OCI-LY3 (cell line): Measurements from ENCODE around the gene SHISAL2A.

Experiments
- H2AFZ ChIP-seq: fragments of 200-600, 300-600 bp; shearing (Covaris generic); 2 replicates; pipeline ENCODE4 v1.6.0; 2014; ENCODE audit warnings: antibody characterized with exemption, low read depth, low read length
- H3K27ac ChIP-seq: fragments of 200-600, 300-600 bp; sonication (generic); 2 replicates; pipeline ENCODE4 v1.5.1; 2014; ENCODE audit warnings: mild to moderate bottlenecking, low read length, moderate library complexity, mixed read lengths
- H3K27me3 ChIP-seq: fragments of 200-600, 300-600 bp; sonication (generic); 2 replicates; pipeline ENCODE4 v1.6.1; 2014; ENCODE audit warnings: low read depth, low read length, mixed read lengths
- H3K36me3 ChIP-seq: fragments of 200-600, 300-600 bp; sonication (generic); replicated peaks from 2 replicates; pipeline ENCODE3; 2014; ENCODE audit warnings: low read depth, low read length, mixed read lengths
- H3K4me1 ChIP-seq: fragments of 300-600, 200-600 bp; sonication (generic); 2 replicates; pipeline ENCODE4 v1.6.1; 2014; ENCODE audit warnings: low read length, mixed read lengths
- H3K4me2 ChIP-seq: fragments of 200-600, 300-600 bp; sonication (generic); 2 replicates; pipeline ENCODE4 v1.6.1; 2014; ENCODE audit warnings: low read length, mixed read lengths
- H3K4me3 ChIP-seq: fragments of 300-600, 200-600 bp; sonication (generic); 2 replicates; pipeline ENCODE4 v1.5.1; 2014; ENCODE audit warnings: antibody characterized with exemption, mild to moderate bottlenecking, low read length, moderate library complexity
- H3K79me2 ChIP-seq: fragments of 300-600, 200-600 bp; shearing (Covaris generic); 2 replicates; pipeline ENCODE4 v1.6.1; 2014; ENCODE audit warnings: mild to moderate bottlenecking, low read length, mixed read lengths
- H3K9ac ChIP-seq: fragments of 300-600, 200-600 bp; shearing (Covaris generic); 2 replicates; pipeline ENCODE4 v1.6.0; 2014; ENCODE audit warnings: mild to moderate bottlenecking, low read length, moderate library complexity
- H3K9me3 ChIP-seq: fragments of 200-600, 300-600 bp; shearing (Covaris generic); 2 replicates; pipeline ENCODE4 v1.6.1; 2014; ENCODE audit warnings: low read length, mixed read lengths; ENCODE audit not compliant: insufficient read depth
- H4K20me1 ChIP-seq: fragments of 200-600, 300-600 bp; sonication (generic); 2 replicates; pipeline ENCODE4 v1.6.1; 2016; ENCODE audit warnings: low read length, mixed read lengths; ENCODE audit not compliant: insufficient read depth
- CTCF ChIP-seq: fragments of 200-600, 300-600 bp; sonication (generic); IDR thresholded peaks from 2 replicates; pipeline ENCODE4 v1.5.1; 2014; ENCODE audit warnings: antibody characterized with exemption, low read length, low read depth
- EZH2phosphoT487 ChIP-seq: fragments of 200-600 bp; shearing (Covaris generic); IDR thresholded peaks from 2 replicates; pipeline ENCODE4 v1.6.1; 2018; ENCODE audit warnings: antibody characterized with exemption, mixed run types, low read depth

The SHISAL2A gene

GRCh38 chr1:52697795-52698674 lies 65.1 kb downstream of the SHISAL2A start, which contains the start of gene COA7:
TSS of gene COA7 (minus strand) at chr1:52698347. CDS start at chr1:52698326, 21 bp downstream.
- Histone ChIP-seq H3K9me3 (no peaks in the 10 kb centered on the region), H3K9ac (peak within 1 kb of the TSS; percentile 80), H3K36me3 (peaks cover 10% of the 10 kb centered on the region), H3K27me3 (no peaks in the 10 kb centered on the region), H3K27ac (peak within 1 kb of the TSS; percentile 34), H3K79me2 (peaks cover 51% of the 10 kb centered on the region), H3K4me3 (peak within 1 kb of the TSS; percentile 87), H3K4me2 (peak within 1 kb of the TSS; percentile 81), H2AFZ (peak within 1 kb of the TSS; percentile 92), H4K20me1 (no peaks in the 10 kb centered on the region), H3K4me1 (peaks cover 11% of the 10 kb centered on the region)
- TF ChIP-seq EZH2phosphoT487: no peak
- no peak for TF ChIP-seq CTCF

GRCh38 chr1:52702886-52703787 lies 70.2 kb downstream of the SHISAL2A start:
- H3K79me2 ChIP-seq: no peaks in the 10 kb centered on the region
- peak overlapping the region; percentile 47; the same call in 1 of the 2 replicates for H2AFZ ChIP-seq
- peak overlapping the region; percentile 74 for H3K4me2 ChIP-seq
- no peaks in the 10 kb centered on the region for H3K9me3 ChIP-seq
- peak overlapping the region; percentile 72 for H3K4me3 ChIP-seq
- H3K4me1 ChIP-seq: peaks cover 12% of the 10 kb centered on the region
- peak overlapping the region; percentile 78 for H3K27ac ChIP-seq
- H3K27me3 ChIP-seq: no peaks in the 10 kb centered on the region
- H4K20me1 ChIP-seq: no peaks in the 10 kb centered on the region
- peak overlapping the region; percentile 69 for H3K9ac ChIP-seq
- TF ChIP-seq CTCF: no peak
- no peak for TF ChIP-seq EZH2phosphoT487
- no peaks in the 10 kb centered on the region for H3K36me3 ChIP-seq

GRCh38 chr1:52706136-52706670 lies 73.2 kb downstream of the SHISAL2A start:
- H3K4me1 ChIP-seq: peaks cover 9% of the 10 kb centered on the region
- H3K27ac ChIP-seq: no peak overlapping the region
- no peaks in the 10 kb centered on the region for H4K20me1 ChIP-seq
- H3K79me2 ChIP-seq: no peaks in the 10 kb centered on the region
- H3K9me3 ChIP-seq: no peaks in the 10 kb centered on the region
- no peak overlapping the region for H3K9ac ChIP-seq
- no peak overlapping the region for H2AFZ ChIP-seq
- H3K36me3 ChIP-seq: no peaks in the 10 kb centered on the region
- no peak for TF ChIP-seq CTCF
- no peak for TF ChIP-seq EZH2phosphoT487
- no peak overlapping the region for H3K4me3 ChIP-seq
- H3K4me2 ChIP-seq: no peak overlapping the region
- no peaks in the 10 kb centered on the region for H3K27me3 ChIP-seq
